Measurements from ENCODE around the gene TBX15.

DNA sequence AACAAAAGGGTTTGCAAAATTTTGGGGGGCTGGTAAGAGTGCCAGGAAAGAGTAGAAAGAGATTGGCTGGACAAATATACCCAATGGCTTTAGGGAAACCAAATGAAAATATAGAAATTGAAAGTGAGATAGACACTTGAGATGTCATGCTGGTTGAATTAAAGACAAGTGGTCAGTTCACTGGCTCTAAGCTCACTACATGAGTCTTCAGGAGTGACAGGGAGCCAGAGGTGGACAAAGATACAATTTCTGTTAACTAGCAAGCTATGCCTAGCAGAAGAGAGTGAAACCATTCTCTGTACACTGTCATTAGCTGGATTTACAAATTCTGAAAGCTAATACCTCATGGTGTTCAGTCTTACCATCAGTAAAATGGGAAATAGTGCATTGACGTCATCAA lies 82.5 kb downstream of the TBX15 start:
- TF ChIP-seq, protein P1, sequence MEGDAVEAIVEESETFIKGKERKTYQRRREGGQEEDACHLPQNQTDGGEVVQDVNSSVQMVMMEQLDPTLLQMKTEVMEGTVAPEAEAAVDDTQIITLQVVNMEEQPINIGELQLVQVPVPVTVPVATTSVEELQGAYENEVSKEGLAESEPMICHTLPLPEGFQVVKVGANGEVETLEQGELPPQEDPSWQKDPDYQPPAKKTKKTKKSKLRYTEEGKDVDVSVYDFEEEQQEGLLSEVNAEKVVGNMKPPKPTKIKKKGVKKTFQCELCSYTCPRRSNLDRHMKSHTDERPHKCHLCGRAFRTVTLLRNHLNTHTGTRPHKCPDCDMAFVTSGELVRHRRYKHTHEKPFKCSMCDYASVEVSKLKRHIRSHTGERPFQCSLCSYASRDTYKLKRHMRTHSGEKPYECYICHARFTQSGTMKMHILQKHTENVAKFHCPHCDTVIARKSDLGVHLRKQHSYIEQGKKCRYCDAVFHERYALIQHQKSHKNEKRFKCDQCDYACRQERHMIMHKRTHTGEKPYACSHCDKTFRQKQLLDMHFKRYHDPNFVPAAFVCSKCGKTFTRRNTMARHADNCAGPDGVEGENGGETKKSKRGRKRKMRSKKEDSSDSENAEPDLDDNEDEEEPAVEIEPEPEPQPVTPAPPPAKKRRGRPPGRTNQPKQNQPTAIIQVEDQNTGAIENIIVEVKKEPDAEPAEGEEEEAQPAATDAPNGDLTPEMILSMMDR (IDR thresholded peaks at IDR 0.05; ENCODE audit: insufficient read depth, low read length, poor library complexity, severe bottlenecking), result no peak
- no peak for TF ChIP-seq EZH2phosphoT487 (conservative IDR thresholded peaks at IDR 0.05; ENCODE audit: low read length)

All from SU-DHL-6 (cell line).